LNCAP (cell line): ENCODE data around the gene SLC35F3.

Experiments
- CTCF ChIP-seq: fragments of 450-650 bp; IDR thresholded peaks from 2 replicates; pipeline ENCODE4 v1.5.1; 2017; ENCODE audit warnings: mild to moderate bottlenecking

SLC35F3 gene

GRCh38 chr1:234280500-234280899, 376.0 kb downstream of the SLC35F3 start:
- no peak for TF ChIP-seq CTCF

GRCh38 chr1:234281826-234282489, 377.5 kb downstream of the SLC35F3 start:
- no peak for TF ChIP-seq CTCF

GRCh38 chr1:234286206-234286605, 381.7 kb downstream of the SLC35F3 start:
- no peak for TF ChIP-seq CTCF

GRCh38 chr1:234288946-234289345, 384.5 kb downstream of the SLC35F3 start:
- TF ChIP-seq CTCF: no peak

GRCh38 chr1:234289538-234290305, 385.2 kb downstream of the SLC35F3 start:
- no peak for TF ChIP-seq CTCF

- no peak for TF ChIP-seq CTCF
These were observed 387.5 kb downstream of the SLC35F3 start for GRCh38 chr1:234292011-234292410.

GRCh38 chr1:234292548-234292947, 388.1 kb downstream of the SLC35F3 start:
- no peak for TF ChIP-seq CTCF
